SK-N-SH (cell line): ENCODE data around the gene SLC25A21.

ENCODE experiments used
- EZH2phosphoT487 ChIP-seq: fragments of 200-600 bp; sonication (generic); IDR thresholded peaks from 2 replicates; pipeline ENCODE4 v1.6.1; 2017; ENCODE audit warnings: low read depth, mixed run types, mild to moderate bottlenecking, antibody characterized with exemption, moderate library complexity, borderline replicate concordance
- MXI1 ChIP-seq: IDR thresholded peaks from 2 replicates; pipeline ENCODE4 v1.6.1; 2012; ENCODE audit warnings: mild to moderate bottlenecking, low read depth, low read length, improper control_type of control experiment
- RAD21 ChIP-seq: IDR thresholded peaks from 2 replicates; pipeline ENCODE4 v1.6.1; 2012; ENCODE audit warnings: mild to moderate bottlenecking, low read length
- TF ChIP-seq, protein P1 (sequence below): IDR thresholded peaks from 2 replicates; pipeline ENCODE4 v1.4.0; 2012; ENCODE audit warnings: low read depth, borderline replicate concordance
- TF ChIP-seq, protein P2 (sequence below): fragments of 200-600 bp; sonication (generic); IDR thresholded peaks from 2 replicates; pipeline ENCODE4 v1.6.1; 2017; ENCODE audit warnings: antibody characterized with exemption, mild to moderate bottlenecking, moderate library complexity
- TF ChIP-seq, protein P3 (sequence below): IDR thresholded peaks from 2 replicates; pipeline ENCODE4 v1.6.1; 2012; ENCODE audit warnings: mild to moderate bottlenecking, low read depth, low read length, moderate library complexity

- TF ChIP-seq, protein P1, sequence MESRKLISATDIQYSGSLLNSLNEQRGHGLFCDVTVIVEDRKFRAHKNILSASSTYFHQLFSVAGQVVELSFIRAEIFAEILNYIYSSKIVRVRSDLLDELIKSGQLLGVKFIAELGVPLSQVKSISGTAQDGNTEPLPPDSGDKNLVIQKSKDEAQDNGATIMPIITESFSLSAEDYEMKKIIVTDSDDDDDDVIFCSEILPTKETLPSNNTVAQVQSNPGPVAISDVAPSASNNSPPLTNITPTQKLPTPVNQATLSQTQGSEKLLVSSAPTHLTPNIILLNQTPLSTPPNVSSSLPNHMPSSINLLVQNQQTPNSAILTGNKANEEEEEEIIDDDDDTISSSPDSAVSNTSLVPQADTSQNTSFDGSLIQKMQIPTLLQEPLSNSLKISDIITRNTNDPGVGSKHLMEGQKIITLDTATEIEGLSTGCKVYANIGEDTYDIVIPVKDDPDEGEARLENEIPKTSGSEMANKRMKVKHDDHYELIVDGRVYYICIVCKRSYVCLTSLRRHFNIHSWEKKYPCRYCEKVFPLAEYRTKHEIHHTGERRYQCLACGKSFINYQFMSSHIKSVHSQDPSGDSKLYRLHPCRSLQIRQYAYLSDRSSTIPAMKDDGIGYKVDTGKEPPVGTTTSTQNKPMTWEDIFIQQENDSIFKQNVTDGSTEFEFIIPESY: no peak
- TF ChIP-seq, protein P2, sequence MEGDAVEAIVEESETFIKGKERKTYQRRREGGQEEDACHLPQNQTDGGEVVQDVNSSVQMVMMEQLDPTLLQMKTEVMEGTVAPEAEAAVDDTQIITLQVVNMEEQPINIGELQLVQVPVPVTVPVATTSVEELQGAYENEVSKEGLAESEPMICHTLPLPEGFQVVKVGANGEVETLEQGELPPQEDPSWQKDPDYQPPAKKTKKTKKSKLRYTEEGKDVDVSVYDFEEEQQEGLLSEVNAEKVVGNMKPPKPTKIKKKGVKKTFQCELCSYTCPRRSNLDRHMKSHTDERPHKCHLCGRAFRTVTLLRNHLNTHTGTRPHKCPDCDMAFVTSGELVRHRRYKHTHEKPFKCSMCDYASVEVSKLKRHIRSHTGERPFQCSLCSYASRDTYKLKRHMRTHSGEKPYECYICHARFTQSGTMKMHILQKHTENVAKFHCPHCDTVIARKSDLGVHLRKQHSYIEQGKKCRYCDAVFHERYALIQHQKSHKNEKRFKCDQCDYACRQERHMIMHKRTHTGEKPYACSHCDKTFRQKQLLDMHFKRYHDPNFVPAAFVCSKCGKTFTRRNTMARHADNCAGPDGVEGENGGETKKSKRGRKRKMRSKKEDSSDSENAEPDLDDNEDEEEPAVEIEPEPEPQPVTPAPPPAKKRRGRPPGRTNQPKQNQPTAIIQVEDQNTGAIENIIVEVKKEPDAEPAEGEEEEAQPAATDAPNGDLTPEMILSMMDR: no peak
- TF ChIP-seq MXI1 (no peak), EZH2phosphoT487 (no peak), RAD21 (no peak)
- TF ChIP-seq, protein P3, sequence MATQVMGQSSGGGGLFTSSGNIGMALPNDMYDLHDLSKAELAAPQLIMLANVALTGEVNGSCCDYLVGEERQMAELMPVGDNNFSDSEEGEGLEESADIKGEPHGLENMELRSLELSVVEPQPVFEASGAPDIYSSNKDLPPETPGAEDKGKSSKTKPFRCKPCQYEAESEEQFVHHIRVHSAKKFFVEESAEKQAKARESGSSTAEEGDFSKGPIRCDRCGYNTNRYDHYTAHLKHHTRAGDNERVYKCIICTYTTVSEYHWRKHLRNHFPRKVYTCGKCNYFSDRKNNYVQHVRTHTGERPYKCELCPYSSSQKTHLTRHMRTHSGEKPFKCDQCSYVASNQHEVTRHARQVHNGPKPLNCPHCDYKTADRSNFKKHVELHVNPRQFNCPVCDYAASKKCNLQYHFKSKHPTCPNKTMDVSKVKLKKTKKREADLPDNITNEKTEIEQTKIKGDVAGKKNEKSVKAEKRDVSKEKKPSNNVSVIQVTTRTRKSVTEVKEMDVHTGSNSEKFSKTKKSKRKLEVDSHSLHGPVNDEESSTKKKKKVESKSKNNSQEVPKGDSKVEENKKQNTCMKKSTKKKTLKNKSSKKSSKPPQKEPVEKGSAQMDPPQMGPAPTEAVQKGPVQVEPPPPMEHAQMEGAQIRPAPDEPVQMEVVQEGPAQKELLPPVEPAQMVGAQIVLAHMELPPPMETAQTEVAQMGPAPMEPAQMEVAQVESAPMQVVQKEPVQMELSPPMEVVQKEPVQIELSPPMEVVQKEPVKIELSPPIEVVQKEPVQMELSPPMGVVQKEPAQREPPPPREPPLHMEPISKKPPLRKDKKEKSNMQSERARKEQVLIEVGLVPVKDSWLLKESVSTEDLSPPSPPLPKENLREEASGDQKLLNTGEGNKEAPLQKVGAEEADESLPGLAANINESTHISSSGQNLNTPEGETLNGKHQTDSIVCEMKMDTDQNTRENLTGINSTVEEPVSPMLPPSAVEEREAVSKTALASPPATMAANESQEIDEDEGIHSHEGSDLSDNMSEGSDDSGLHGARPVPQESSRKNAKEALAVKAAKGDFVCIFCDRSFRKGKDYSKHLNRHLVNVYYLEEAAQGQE: no peak
Observed at GRCh38 chr14:36713960-36714703, 458.3 kb downstream of the SLC25A21 start.
